Skin epidermis (tissue), 12 donors: ENCODE results near the gene ADI1.
"Not testable (repeated sequence)": the region's sequence is repeated elsewhere in the genome, so short reads cannot be mapped to it uniquely, and the experiment has no call there.

Experiments
- H3K27ac ChIP-seq, 21 experiments: fragments of 200-600 bp; sonication (generic) in 11 of 21; one replicate each; pipeline ENCODE4 v1.5.0; 2020; ENCODE audit warnings: mild to moderate bottlenecking in 3 of 21, inconsistent platforms in 2 of 21, moderate library complexity in 2 of 21
- H3K4me3 ChIP-seq, 7 experiments: fragments of 200-600 bp; sonication (generic) in 2 of 7; one replicate each; pipeline ENCODE4 v1.5.0; 2020; ENCODE audit warnings: inconsistent platforms in 2 of 7, mild to moderate bottlenecking in 2 of 7, moderate library complexity in 1 of 7

Gene ADI1

DNA sequence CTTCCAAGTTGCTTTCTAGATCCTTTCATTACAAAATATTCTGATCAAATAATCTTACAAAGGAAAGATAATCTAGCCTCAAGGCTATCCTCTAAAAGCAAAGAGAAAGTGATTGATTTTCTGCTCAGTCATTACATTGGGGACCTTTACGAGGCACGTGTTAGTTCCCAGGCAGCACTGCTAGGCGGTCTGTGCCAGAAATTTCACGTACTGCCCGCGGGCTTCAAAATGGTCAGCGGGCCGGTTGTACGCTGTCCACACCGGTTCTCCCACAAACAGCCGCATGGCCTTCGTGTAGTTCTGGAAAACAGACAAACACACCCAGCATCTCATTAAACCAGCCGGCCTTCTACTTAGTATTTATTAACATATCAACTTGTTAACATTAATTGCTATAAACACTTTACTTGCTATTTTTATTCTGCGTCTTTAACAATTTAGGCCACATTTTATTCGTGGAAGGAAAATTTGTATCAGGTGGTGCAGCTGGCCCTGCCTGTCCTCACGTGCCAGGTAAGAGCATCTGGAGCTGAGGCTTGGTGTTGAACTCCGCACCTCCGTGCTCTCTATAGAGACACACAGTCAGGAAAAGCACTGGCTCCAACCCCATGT, 20.4 kb downstream of the ADI1 start:
- H3K27ac ChIP-seq: no peak overlapping the region
- no peak overlapping the region for H3K4me3 ChIP-seq

DNA sequence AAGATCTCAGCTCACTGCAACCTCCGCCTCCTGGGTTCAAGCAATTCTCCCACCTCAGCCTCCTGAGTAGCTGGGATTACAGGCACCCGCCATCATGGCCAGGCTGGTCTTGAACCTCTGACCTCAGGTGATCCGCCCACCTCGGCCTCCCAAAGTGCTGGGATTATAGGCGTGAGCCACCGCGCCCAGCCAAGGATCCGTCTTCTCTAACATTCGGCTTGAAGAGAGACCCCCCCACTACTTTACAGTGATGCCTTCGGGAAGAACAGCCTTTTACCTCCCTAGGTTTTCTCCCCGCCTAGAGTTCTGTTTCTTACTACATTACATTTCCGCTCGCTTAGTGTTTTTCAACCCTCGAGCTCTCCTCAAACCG, 22.6 kb downstream of the ADI1 start:
- H3K4me3 ChIP-seq, H3K27ac ChIP-seq: not testable (repeated sequence)

DNA sequence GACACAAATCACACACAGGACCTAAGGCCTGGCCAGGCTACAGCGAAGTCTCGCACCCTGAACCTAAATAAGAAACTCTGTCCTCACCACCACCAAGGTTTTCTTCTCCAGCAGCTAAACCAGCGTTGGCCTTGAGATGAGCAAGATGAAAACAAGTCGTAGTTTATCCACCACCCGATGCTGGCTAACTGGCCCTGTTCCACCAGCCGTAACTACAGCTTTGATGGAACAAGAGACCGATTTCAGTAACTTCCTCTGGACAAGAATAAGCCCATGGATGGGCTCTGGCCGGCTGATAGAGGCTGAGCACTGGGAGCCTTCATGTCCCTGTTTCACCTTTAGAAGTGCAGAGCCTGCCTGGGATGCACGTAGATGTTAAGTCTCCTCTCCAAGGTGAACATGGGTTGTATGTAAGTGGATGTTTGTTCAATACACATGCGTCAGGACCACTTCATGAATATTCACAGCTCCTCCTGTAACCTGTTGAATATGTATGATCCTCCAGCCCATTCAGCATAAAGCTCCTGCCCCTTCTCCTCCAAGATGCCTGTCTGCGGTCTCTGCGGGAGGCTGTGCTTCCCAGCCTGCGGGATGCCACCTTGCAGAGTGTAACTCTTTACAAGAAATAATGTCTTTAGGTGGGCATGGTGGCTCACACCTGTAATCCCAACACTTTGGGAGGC, 24.2 kb downstream of the ADI1 start:
- Histone ChIP-seq H3K27ac (no peak overlapping the region), H3K4me3 (no peak overlapping the region)

DNA sequence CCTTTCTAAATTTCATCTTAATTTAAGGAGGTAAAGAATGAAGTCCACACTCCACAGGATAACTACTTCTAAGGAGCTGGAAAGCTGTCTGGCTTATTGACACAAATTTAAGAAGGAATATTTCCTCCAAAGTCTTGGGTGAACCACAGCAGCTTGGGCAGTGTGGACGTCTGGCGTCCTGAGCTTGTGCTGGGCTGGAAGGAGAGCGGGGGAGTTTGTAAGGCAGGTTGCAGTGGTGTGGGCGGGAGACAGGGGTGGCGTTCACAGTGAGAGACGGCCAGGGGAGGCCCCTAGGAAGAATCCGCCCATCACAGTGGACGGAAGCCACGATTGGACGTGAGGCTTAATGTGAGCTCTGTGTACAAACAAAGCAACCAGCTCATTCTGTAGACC, 25.7 kb downstream of the ADI1 start:
- no peak overlapping the region for H3K4me3 ChIP-seq
- no peak overlapping the region for H3K27ac ChIP-seq

DNA sequence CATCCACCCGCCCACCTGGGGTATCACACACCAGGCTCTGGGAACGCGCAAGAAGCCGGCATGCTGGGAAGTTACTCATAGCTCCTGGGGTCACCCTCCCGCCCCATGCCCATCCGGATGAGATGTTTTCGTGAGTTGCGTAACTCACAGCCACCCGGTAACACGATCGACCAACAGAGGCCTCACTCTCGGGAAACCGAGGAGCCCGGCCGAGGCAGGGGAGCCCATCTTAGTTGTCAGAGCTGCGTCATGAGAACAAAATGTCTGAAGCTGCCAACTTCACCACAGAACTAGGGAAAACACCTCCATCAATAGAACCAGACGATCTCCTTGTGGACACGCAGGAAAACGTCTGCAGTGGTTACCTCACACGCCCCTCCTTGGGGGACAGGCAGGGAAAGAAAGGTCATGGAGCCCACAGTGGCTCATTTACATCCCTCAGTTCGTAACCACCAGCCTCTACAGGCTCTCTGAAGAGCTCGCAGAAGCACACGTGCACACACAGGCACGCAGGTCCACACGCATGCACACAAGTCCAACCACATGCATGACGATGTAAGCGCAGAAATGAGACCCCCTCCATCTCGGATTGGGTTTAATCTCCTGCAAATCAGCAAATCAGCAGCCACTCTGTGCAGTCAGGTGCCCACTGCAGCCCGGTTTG, 26.2 kb downstream of the ADI1 start:
- H3K4me3 ChIP-seq: no peak overlapping the region

DNA sequence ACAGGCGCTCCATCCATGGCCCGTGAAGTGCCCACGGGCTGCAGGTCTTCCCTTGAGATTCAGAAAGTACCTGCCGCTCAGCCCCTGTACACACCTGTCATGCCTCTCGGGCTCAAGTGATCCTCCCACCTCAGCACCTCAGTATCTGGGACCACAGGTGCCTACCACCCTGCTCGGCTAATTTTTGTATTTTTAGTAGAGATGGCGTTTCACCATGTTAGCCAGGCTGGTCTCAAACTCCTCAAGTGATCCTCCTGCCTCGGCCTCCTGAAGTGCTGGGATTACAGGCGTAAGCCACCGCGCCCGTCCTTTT, 26.9 kb downstream of the ADI1 start:
- not testable (repeated sequence) for H3K4me3 ChIP-seq, H3K27ac ChIP-seq

More for the DNA sequence above, 26.2 kb downstream of the ADI1 start:
- no peak overlapping the region for H3K27ac ChIP-seq

DNA sequence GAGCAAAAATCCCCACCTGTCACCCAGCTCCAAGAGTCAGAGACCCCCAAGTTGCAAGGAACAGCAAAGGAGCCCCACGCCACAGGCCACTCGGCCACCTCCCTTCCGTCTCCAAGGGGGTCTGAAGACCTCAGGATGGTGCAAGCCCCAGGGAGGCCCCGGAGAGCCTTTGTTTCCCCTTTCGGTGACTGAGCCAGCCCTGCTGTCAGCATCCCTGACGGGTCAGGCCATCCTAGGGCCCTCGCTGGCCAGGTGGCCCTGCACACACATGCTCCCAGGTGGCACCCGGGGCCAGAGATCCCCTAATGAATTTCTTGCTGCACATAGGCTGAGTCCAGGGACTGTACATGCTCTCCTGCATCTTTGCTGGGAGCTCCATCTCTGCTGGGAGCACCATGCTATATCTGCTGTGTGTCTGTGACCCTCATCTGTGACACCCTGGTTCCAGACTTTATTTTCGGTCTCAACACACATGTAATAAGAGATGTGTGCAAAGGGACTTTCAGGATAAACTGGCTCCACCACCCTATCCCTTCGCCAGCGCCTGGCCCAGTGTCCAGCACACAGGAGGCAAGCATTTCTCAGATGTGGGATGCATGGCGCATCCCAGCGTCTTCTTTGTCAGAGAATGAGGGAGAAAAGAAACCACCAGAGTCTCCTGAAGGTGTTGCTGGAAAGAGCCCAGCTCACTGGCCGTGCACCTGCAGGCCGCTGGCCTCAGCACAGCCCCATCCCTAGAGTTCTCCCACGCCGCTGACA, 27.4 kb downstream of the ADI1 start:
- no peak overlapping the region for H3K27ac ChIP-seq
- H3K4me3 ChIP-seq: no peak overlapping the region

DNA sequence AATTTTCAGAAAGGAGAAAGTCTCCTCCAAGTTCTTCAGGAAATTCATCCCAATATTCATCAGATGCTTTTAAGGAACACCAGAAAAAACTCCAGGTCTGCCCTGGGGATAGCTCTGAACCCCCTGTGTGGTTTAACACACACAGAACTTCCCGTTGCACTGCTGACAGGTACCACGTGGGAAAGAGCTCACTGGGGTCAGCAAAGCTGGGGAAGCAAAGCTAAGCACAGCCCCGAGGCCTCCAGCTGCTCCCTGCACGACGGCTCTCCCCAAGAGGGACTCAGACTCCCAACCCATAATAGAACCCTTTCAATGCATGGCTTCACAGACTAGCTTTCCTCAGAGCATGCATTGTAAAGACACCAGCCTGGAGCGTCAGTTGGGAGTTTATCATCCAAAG, 28.0 kb downstream of the ADI1 start:
- H3K27ac ChIP-seq: no peak overlapping the region
- no peak overlapping the region for H3K4me3 ChIP-seq

DNA sequence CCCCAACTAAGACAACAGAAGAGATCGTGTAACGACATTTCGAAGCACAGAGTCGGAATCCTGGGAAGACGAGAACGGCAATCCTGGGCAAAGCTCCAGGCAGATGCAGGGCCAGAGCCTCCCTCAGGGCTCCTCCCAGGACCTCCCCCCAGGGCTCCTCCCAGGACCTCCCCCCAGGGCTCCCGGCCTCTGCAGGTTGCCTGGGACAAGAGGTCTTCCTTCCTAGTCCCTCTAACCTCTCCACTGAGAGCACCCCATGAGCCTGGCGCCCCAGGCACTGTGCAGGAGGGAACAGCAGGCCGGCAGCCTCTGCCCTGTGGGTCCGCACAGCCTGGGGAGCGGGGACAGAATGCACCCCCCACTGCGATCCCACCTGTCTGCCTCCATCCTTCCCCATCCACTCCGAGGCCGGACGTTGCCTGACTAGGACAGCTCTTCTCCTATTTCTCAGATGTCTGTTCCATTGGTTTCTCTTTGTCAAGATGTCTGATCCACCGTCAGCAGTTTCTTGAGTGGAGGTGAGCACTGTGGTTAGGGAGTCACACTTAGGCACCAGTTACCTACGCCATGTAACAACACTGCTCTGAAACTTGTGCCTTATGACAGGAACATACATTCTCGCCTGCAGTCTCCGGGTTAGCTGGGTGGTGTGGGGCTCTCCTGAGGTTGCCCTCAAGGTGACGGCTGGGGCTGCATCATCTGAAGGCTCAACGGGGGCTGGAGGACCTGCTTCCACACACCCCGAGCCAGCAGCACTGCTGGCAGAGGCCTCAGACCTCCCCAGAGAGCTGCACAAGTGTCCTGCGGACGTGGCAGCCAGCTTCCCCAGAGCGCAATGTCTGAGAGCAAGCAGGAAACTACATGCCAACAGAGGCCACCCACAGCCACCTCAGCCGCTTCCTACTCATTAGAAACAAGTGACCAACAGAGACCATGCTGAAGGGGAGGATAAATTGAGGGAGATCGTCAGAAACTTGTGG, 28.9 kb downstream of the ADI1 start:
- Histone ChIP-seq H3K27ac (no peak overlapping the region), H3K4me3 (no peak overlapping the region)

DNA sequence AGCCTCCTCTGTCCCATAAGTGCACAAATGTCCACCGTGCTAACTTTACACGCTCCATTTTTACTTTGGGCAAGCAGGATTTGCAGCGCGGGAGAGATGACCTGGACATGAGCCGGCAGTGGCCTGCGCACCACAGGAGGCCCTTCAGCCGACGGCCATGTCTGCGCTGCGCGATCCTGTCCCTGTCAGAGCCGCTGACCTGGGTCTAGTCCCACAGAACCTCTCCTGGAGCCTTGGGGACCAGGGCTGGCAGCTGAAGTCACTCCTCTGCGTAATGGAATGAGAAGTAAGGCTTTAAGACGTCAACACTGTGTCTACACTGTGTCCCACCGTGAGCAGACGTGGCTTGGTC, 29.6 kb downstream of the ADI1 start:
- H3K27ac ChIP-seq: no peak overlapping the region
- no peak overlapping the region for H3K4me3 ChIP-seq

DNA sequence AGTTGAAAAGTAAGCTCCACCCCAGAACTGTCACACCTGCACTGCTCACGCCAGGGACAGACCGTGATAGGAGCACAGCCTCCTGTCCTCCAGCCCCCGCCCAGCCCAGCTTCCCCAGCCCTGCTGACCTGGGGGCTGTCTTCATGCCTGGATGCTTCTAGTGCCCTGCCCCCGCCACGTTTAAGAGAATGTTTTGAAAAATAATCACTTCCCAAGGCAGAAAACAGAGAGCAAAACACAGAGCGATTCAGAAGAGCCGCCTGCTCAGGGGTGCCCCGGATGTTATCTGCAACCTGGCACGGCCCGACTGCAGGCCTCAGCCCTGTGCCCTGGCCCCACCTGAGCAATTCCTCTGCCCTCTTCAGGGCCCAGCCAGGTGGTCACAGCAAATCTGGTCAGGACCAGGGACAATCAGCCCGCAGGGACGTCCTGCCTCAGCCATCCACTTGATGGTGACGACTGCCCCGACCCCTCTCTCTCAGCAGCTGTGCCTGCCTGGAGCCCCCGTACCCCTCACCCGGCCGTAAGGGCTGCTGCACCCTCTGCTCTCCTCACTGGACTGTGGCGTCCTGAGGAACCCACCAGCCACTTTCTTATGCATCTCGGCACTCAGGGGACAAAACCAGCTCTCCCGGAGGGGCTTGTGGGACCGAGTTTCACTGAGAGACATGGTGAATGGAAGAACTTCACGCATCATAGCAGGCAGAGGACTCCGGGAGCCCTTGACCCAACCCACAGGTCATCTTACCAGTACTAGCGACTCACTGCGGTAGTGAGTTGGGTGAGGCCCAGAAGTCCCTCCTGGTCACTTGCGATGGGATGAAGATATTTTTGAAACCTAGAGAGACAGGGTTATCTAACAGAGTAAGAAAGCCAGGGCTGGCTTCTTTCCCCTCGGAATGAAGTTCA, 30.2 kb downstream of the ADI1 start:
- Histone ChIP-seq H3K27ac (no peak overlapping the region), H3K4me3 (no peak overlapping the region)

DNA sequence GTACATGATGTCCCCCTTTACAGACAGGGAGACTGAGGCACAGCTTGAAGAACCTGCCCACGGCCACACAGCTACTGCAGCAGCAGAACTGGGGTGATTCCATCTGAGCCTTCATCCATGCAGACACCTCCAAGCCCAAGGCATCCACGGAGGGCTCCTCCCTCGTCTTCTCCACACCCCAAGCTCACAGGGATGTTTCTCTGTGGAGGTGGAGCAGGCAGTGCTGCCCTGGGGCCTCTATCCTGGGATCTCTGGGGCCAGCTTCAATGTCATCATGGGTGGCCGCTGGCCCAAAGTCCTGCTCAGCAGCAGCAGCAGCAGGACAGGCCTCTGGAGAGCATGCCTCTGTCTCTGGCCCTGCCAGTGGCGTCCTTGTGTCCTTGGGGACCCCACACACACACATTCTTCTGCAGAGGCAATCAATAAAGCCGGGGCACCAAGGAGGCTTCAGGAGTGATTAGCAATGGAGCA, 31.2 kb downstream of the ADI1 start:
- no peak overlapping the region for H3K27ac ChIP-seq

DNA sequence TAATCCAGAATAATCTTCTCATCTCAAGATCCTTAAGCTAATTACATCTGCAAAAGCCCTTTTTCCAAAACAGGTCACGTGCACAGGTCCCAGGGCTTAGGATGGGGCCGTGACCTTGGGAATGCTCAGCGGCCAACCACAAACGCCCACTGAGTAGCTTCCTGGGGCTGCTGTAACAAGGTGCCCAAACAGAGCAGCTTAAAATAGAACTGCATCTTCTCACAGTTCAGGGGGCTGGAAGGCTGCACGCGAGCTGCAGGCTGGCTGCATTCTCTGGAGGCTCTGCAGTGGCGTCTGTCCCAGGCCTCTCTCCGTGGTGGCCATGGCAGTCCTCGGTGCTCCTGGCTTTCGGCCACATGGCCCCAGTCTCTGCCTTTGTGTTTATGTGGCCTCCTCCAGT, 31.9 kb downstream of the ADI1 start:
- Histone ChIP-seq H3K27ac (no peak overlapping the region), H3K4me3 (no peak overlapping the region)

More for the DNA sequence above, 31.2 kb downstream of the ADI1 start:
- H3K4me3 ChIP-seq: no peak overlapping the region

DNA sequence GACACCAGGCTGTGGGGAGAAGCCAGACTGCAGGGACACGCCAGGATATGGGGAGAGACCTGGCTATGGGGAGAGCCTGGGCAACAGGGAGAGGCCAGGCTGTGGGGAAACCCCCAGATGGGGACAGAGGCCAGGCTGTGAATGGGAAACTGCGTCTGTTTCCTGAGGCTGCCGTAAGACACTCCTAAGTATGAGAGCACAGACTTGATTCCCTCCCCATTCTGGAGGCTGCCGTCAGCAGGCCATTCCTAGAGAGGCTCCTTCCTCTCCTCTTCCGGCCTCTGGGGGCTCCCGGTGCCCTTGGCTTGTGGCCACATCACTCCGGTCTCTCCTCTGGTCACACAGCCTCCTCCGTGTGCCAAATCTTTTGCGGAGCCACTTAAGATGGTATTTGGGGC, 32.3 kb downstream of the ADI1 start:
- Histone ChIP-seq H3K27ac (no peak overlapping the region), H3K4me3 (no peak overlapping the region)

DNA sequence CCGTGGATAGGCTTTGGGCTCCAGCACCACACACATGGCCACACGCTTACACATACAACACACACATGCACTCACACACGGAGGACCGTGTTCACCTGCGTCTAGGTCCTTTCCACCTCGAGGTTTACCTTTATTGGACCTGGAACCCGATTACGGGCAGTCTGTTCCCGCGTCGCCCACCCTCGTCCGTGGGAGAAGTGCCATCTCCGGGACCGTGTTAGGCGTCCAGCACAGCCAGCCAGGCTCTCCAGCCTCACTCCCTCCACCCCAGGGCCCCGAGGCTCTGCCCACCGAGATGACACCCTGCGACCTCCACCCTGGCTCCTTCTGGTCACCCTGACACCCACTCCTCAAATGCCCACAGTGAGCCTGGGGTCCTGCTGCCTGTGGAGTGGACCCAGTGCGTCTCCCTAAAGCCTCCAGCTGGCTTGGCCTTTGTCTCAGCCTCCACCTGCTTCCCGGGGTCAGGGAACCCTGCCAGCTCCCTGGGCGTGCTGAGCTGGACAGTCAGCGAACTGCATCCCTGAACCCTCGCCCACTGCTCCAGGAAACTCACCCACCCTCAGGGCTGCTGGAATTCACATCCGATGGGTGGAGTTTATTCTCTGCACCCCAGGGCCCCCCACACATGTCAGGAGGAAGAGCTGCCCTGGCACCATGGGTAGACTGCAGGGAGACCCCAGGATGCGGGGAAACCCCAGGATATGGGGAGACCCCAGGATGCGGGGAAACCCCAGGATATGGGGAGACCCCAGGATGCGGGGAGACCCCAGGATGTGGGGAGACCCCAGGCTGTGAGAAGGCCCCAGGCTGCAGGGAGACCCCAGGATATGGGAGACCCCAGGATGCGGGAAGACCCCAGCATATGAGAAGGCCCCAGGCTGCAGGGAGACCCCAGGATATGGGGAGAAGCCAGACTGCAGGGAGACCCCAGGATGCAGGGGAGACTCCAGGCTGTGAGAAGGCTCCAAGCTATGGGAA, 33.0 kb downstream of the ADI1 start:
- Histone ChIP-seq H3K4me3 (no peak overlapping the region), H3K27ac (no peak overlapping the region)

DNA sequence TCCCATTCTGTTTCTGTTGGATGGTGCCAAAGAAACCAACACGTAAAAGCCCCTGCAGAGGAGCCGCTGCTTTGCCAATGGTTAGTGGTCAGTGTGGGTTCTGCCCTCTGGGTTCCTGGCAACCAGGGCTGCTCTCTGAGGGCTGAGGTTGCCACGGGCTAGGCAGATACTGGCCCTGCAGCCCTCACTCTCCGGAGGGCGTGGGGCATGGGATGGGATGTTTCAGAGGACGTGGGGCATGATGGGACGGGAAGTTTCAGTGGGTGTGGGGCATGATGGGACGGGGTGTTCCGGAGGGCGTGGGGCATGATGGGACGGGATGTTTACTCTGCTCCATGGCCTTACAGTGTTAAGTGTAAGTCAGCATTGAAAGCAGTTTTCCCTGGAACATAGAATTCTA, 34.2 kb downstream of the ADI1 start:
- H3K4me3 ChIP-seq: no peak overlapping the region
- no peak overlapping the region for H3K27ac ChIP-seq
